Endothelial cell of umbilical vein (primary cell): Measurements from ENCODE around the gene FAM20A.

Experiments used
- EZH2 ChIP-seq: IDR thresholded peaks from 2 replicates; pipeline ENCODE4 v1.6.1; 2012; ENCODE audit warnings: borderline replicate concordance, low read depth, mild to moderate bottlenecking, moderate library complexity, low read length, inconsistent platforms; ENCODE audit not compliant: severe bottlenecking
- GATA2 ChIP-seq: IDR thresholded peaks from 2 replicates; pipeline ENCODE4 v1.7.0; 2011; ENCODE audit warnings: low read depth, mild to moderate bottlenecking, moderate library complexity, mixed read lengths, low read length; ENCODE audit not compliant: insufficient read length, insufficient read depth
- JUN ChIP-seq: IDR thresholded peaks from 2 replicates; pipeline ENCODE4 v1.6.1; 2011; ENCODE audit warnings: borderline replicate concordance, low read depth; ENCODE audit not compliant: insufficient read length, insufficient read depth
- MYC ChIP-seq: IDR thresholded peaks from one replicate; pipeline ENCODE4 v1.6.1; 2011; ENCODE audit warnings: mild to moderate bottlenecking, low read depth, low read length
- TF ChIP-seq, protein P1 (sequence below), 2 donors: IDR thresholded peaks; 1 replicate in 1 of 2; 2 replicates in 1 of 2; pipeline ENCODE4 v1.5.1; 2011; ENCODE audit warnings: low read length in 2 of 2, mild to moderate bottlenecking in 2 of 2, moderate library complexity in 2 of 2, control low read depth in 1 of 2, inconsistent platforms in 1 of 2, low read depth in 1 of 2; ENCODE audit not compliant: insufficient read depth in 1 of 2; ENCODE audit errors: extremely low read depth in 1 of 2
- TF ChIP-seq, protein P2 (sequence below): IDR thresholded peaks from 2 replicates; pipeline ENCODE4 v1.6.1; 2011; ENCODE audit not compliant: insufficient read depth, insufficient read length

DNA sequence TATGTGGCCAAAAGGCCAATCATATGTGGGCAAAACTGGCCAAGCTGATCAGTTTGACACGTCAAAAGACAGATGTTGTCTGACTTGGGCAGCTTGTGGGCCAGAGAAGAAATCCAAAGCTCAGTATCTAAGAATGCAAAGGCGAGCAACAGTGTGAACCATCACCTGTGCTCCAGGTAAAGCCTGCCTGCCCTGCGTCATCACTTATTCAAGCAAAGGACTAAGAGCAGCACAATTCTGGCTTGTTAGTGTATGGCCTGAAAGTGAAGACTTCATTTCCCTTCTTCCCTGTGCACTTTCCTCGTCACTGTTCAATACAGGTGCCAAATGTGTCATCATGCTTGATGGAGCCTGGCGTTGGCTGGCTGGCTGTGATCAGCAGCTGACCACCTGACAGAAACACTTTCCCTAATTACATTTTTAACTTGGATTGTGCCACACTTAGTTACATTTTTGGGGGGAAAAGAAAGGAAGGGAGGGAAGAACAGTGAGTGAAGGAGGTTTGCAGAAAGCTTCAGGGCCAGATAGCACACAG, 4.7 kb downstream of the FAM20A start:
- TF ChIP-seq, protein P1, sequence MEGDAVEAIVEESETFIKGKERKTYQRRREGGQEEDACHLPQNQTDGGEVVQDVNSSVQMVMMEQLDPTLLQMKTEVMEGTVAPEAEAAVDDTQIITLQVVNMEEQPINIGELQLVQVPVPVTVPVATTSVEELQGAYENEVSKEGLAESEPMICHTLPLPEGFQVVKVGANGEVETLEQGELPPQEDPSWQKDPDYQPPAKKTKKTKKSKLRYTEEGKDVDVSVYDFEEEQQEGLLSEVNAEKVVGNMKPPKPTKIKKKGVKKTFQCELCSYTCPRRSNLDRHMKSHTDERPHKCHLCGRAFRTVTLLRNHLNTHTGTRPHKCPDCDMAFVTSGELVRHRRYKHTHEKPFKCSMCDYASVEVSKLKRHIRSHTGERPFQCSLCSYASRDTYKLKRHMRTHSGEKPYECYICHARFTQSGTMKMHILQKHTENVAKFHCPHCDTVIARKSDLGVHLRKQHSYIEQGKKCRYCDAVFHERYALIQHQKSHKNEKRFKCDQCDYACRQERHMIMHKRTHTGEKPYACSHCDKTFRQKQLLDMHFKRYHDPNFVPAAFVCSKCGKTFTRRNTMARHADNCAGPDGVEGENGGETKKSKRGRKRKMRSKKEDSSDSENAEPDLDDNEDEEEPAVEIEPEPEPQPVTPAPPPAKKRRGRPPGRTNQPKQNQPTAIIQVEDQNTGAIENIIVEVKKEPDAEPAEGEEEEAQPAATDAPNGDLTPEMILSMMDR (IDR thresholded peaks at IDR 0.05; ENCODE audit: extremely low read depth in 1 of 2, insufficient read depth in 1 of 2, low read depth in 1 of 2, low read length in 2 of 2) = no peak
- TF ChIP-seq EZH2 = no peak
- TF ChIP-seq JUN = no peak
- TF ChIP-seq, protein P2, sequence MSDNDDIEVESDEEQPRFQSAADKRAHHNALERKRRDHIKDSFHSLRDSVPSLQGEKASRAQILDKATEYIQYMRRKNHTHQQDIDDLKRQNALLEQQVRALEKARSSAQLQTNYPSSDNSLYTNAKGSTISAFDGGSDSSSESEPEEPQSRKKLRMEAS = no peak
- no peak for TF ChIP-seq MYC
- no peak for TF ChIP-seq GATA2
